Measurements from ENCODE around the gene SLCO2A1.

DNA sequence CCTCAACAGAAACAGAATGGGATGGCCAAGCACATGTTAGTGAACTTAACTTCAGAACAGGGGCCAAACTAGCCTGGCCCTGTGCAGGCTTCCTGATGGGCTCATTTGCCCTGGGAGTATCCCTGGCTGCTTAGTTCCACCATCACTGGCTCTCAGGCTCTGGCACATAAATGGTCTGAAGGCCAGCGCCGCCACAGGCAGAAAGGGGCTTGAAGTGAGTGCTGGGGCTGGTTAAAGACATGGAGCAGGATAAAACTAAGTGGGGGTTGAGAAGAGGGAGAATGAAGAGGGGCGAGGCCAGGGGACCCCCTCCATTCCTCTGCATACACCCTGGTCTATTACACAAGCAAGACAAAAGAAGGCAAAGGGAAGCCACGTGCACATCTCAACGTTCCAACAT, 12.2 kb downstream of the SLCO2A1 start:
- no peak for TF ChIP-seq POLR2A (IDR thresholded peaks at IDR 0.05)
- TF ChIP-seq, protein P1, sequence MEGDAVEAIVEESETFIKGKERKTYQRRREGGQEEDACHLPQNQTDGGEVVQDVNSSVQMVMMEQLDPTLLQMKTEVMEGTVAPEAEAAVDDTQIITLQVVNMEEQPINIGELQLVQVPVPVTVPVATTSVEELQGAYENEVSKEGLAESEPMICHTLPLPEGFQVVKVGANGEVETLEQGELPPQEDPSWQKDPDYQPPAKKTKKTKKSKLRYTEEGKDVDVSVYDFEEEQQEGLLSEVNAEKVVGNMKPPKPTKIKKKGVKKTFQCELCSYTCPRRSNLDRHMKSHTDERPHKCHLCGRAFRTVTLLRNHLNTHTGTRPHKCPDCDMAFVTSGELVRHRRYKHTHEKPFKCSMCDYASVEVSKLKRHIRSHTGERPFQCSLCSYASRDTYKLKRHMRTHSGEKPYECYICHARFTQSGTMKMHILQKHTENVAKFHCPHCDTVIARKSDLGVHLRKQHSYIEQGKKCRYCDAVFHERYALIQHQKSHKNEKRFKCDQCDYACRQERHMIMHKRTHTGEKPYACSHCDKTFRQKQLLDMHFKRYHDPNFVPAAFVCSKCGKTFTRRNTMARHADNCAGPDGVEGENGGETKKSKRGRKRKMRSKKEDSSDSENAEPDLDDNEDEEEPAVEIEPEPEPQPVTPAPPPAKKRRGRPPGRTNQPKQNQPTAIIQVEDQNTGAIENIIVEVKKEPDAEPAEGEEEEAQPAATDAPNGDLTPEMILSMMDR (IDR thresholded peaks at IDR 0.05), result no peak

Data from body of pancreas (tissue), 4 donors.